ENCODE measurements around the gene ISYNA1. TPM values are rescaled to one million over a fixed set of nuclear protein-coding genes. Genes with fewer than 3 reads are reported as not detected.

The ISYNA1 gene
- total and polyA plus RNA-seq, 5 donors: 36.9 to 55.4 (median 48.5) TPM

- 80% methylated on average over 17 of the region's 17 CpGs for WGBS
- DNase-seq: peak in 2 of 3 donors; percentile 61 to 62
- H3K4me1 ChIP-seq (ENCODE audit: control insufficient read depth, insufficient read depth, low read length): peaks cover 18% of the 10 kb centered on the region
- intact Hi-C loops (cut with DNase I): no loop called here
- no peaks in the 10 kb centered on the region for H3K27me3 ChIP-seq (ENCODE audit: control insufficient read depth, insufficient read depth)
- no peak for ATAC-seq
- H3K27ac ChIP-seq (ENCODE audit: low read length): no peak overlapping the region
- no peak overlapping the region for H3K4me3 ChIP-seq (ENCODE audit: low read length)
- no peaks in the 10 kb centered on the region for H3K9me3 ChIP-seq (ENCODE audit: control insufficient read depth, low read length)
Measured at GRCh38 chr19:18424890-18425514, 12.9 kb downstream of the ISYNA1 start.

GRCh38 chr19:18424122-18424889 lies 13.6 kb downstream of the ISYNA1 start:
- intact Hi-C loops (cut with DNase I): no loop called here
- 74% methylated on average over 22 of the region's 22 CpGs for WGBS
- Histone ChIP-seq H3K4me1 (ENCODE audit: control insufficient read depth, insufficient read depth, low read length) (peaks cover 18% of the 10 kb centered on the region), H3K27ac (ENCODE audit: low read length) (no peak overlapping the region), H3K27me3 (ENCODE audit: control insufficient read depth, insufficient read depth) (no peaks in the 10 kb centered on the region), H3K4me3 (ENCODE audit: low read length) (no peak overlapping the region), H3K9me3 (ENCODE audit: control insufficient read depth, low read length) (no peaks in the 10 kb centered on the region)
- DNase-seq (peak in 2 of 3 donors; percentile 43 to 55), ATAC-seq (no peak)

- DNase-seq (peak in 2 of 3 donors; percentile 58 to 60), ATAC-seq (no peak)
- Histone ChIP-seq H3K9me3 (ENCODE audit: control insufficient read depth, low read length) (no peaks in the 10 kb centered on the region), H3K4me3 (ENCODE audit: low read length) (no peak overlapping the region), H3K4me1 (ENCODE audit: control insufficient read depth, insufficient read depth, low read length) (peaks cover 18% of the 10 kb centered on the region), H3K27me3 (ENCODE audit: control insufficient read depth, insufficient read depth) (no peaks in the 10 kb centered on the region), H3K27ac (ENCODE audit: low read length) (no peak overlapping the region)
- 76% methylated on average over 21 of the region's 21 CpGs for WGBS
- intact Hi-C loops (cut with DNase I): no loop called here
Measured at GRCh38 chr19:18423258-18424020, 14.5 kb downstream of the ISYNA1 start.

- DNase-seq: peak in 2 of 3 donors; percentile 40 to 44
- no peaks in the 10 kb centered on the region for H3K27me3 ChIP-seq (ENCODE audit: control insufficient read depth, insufficient read depth)
- intact Hi-C loops (cut with DNase I): no loop called here
- no peak for ATAC-seq
- peaks cover 21% of the 10 kb centered on the region for H3K4me1 ChIP-seq (ENCODE audit: control insufficient read depth, insufficient read depth, low read length)
- 68% methylated on average over 14 of the region's 14 CpGs for WGBS
- H3K4me3 ChIP-seq (ENCODE audit: low read length): no peak overlapping the region
- H3K9me3 ChIP-seq (ENCODE audit: control insufficient read depth, low read length): no peaks in the 10 kb centered on the region
- H3K27ac ChIP-seq (ENCODE audit: low read length): no peak overlapping the region
Measured at GRCh38 chr19:18422530-18423191, 15.3 kb downstream of the ISYNA1 start.

- intact Hi-C loops (cut with DNase I): no loop called here
- no peak for ATAC-seq
- Histone ChIP-seq H3K4me1 (ENCODE audit: control insufficient read depth, insufficient read depth, low read length) (peaks cover 17% of the 10 kb centered on the region), H3K9me3 (ENCODE audit: control insufficient read depth, low read length) (no peaks in the 10 kb centered on the region), H3K4me3 (ENCODE audit: low read length) (no peak overlapping the region), H3K27ac (ENCODE audit: low read length) (no peak overlapping the region), H3K27me3 (ENCODE audit: control insufficient read depth, insufficient read depth) (no peaks in the 10 kb centered on the region)
- WGBS: 75% methylated on average over 12 of the region's 12 CpGs
- DNase-seq: peak in 2 of 3 donors; percentile 55 to 60
Measured at GRCh38 chr19:18421371-18421959, 16.5 kb downstream of the ISYNA1 start.

- 31% methylated on average over 2 of the region's 2 CpGs for whole genome bisulfite sequencing
Measured at GRCh38 chr19:18420930-18421329, 17.0 kb downstream of the ISYNA1 start.

GRCh38 chr19:18419699-18420460 lies 18.1 kb downstream of the ISYNA1 start:
- Histone ChIP-seq H3K27me3 (ENCODE audit: control insufficient read depth, insufficient read depth) (no peaks in the 10 kb centered on the region), H3K27ac (ENCODE audit: low read length) (peak overlapping the region; percentile 62), H3K4me1 (ENCODE audit: control insufficient read depth, insufficient read depth, low read length) (peaks cover 8% of the 10 kb centered on the region), H3K4me3 (ENCODE audit: low read length) (peak overlapping the region; percentile 69), H3K9me3 (ENCODE audit: control insufficient read depth, low read length) (no peaks in the 10 kb centered on the region)
- no peak for ATAC-seq
- whole genome bisulfite sequencing: 1% methylated on average over 97 of the region's 97 CpGs
- intact Hi-C loops (cut with DNase I): loop anchor here in 2 of 4 donors (10.0 kb wide), 2 partner anchors 145 to 215 kb away; partner anchors contain the start of genes RAB3A (in 2 of the 2) and IQCN (in 1 of the 2)
- DNase-seq: peak in 2 of 3 donors; percentile 80 to 82

More at GRCh38 chr19:18420930-18421329, 17.0 kb downstream of the ISYNA1 start:
- intact Hi-C loops (cut with DNase I): no loop called here
- Histone ChIP-seq H3K4me1 (ENCODE audit: control insufficient read depth, insufficient read depth, low read length) (peaks cover 14% of the 10 kb centered on the region), H3K27ac (ENCODE audit: low read length) (no peak overlapping the region), H3K27me3 (ENCODE audit: control insufficient read depth, insufficient read depth) (no peaks in the 10 kb centered on the region), H3K9me3 (ENCODE audit: control insufficient read depth, low read length) (no peaks in the 10 kb centered on the region), H3K4me3 (ENCODE audit: low read length) (no peak overlapping the region)
- DNase-seq (peak in 2 of 3 donors; percentile 58 to 59), ATAC-seq (no peak)

GRCh38 chr19:18419195-18419698 lies 18.7 kb downstream of the ISYNA1 start, which contains the start of gene SSBP4:
Gene SSBP4 (plus strand): TSS chr19:18419398. CDS start chr19:18419649, 251 bp downstream.
- no peaks in the 10 kb centered on the region for H3K27me3 ChIP-seq (ENCODE audit: control insufficient read depth, insufficient read depth)
- under 1% methylated on average over 78 of the region's 80 CpGs for WGBS
- peak within 1 kb of the TSS; percentile 69 for H3K4me3 ChIP-seq (ENCODE audit: low read length)
- peak in 1 of 2 donors; percentile 5 for ATAC-seq
- H3K4me1 ChIP-seq (ENCODE audit: control insufficient read depth, insufficient read depth, low read length): peaks cover 12% of the 10 kb centered on the region
- no peaks in the 10 kb centered on the region for H3K9me3 ChIP-seq (ENCODE audit: control insufficient read depth, low read length)
- intact Hi-C loops (cut with DNase I): loop anchor here in 2 of 4 donors (10.0 kb wide), 2 partner anchors 144 to 214 kb away; partner anchors contain the start of genes RAB3A (in 2 of the 2) and IQCN (in 1 of the 2)
- DNase-seq: peak; percentile 77 to 93 (median 93)
- H3K27ac ChIP-seq (ENCODE audit: low read length): peak within 1 kb of the TSS; percentile 62

GRCh38 chr19:18418483-18419194 lies 19.3 kb downstream of the ISYNA1 start:
- 17% methylated on average over 39 of the region's 39 CpGs for WGBS
- intact Hi-C loops (cut with DNase I): loop anchor here in 2 of 4 donors (10.0 kb wide), 2 partner anchors 144 to 214 kb away; partner anchors contain the start of genes RAB3A (in 2 of the 2) and IQCN (in 1 of the 2)
- peak overlapping the region; percentile 62 for H3K27ac ChIP-seq (ENCODE audit: low read length)
- ATAC-seq: peak; percentile 0
- H3K4me1 ChIP-seq (ENCODE audit: control insufficient read depth, insufficient read depth, low read length): peaks cover 11% of the 10 kb centered on the region
- H3K27me3 ChIP-seq (ENCODE audit: control insufficient read depth, insufficient read depth): no peaks in the 10 kb centered on the region
- DNase-seq: peak; percentile 64 to 86 (median 84)
- no peaks in the 10 kb centered on the region for H3K9me3 ChIP-seq (ENCODE audit: control insufficient read depth, low read length)
- H3K4me3 ChIP-seq (ENCODE audit: low read length): peak overlapping the region; percentile 69
